Endothelial cell of umbilical vein (primary cell): Measurements from ENCODE around the gene PLAAT2.

Source experiments
- POLR2A ChIP-seq: IDR thresholded peaks from 2 replicates; pipeline ENCODE4 v1.6.1; 2012; ENCODE audit warnings: low read depth, mild to moderate bottlenecking, control low read depth, low read length
- TF ChIP-seq, protein P1 (sequence below): IDR thresholded peaks from 2 replicates; pipeline ENCODE4 v1.6.1; 2011; ENCODE audit not compliant: insufficient read depth, insufficient read length

DNA sequence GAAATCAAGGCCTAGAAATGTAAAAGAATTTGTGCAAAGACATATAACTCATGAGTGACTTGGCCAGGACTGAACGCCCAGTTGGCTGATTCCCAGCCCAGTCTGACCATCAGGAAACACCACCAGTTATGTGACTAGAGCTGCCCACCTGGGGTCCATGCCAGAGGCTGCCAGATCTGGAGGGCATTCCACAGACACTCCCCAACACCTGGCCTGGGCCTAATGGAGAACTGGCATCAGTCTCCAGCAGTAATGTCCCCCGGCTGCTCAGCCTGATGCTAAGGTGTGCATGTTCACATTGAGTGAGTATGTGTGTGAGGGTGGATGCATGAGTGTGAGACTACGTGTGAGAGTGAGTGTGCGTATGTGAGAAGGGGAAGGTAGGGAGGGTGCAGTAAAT is 35.4 kb upstream of the PLAAT2 start:
- no peak for TF ChIP-seq POLR2A
- TF ChIP-seq, protein P1, sequence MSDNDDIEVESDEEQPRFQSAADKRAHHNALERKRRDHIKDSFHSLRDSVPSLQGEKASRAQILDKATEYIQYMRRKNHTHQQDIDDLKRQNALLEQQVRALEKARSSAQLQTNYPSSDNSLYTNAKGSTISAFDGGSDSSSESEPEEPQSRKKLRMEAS = no peak
